HG03439 (cell line): ENCODE results near the gene UVSSA.

Experiments used
- ATAC-seq: cut with Tn5 transposase; IDR thresholded peaks from one replicate; pipeline ENCODE4 v1.9.1; 2021; ENCODE audit warnings: mild to moderate bottlenecking, moderate library complexity; ENCODE audit not compliant: unreplicated experiment

The UVSSA gene

GRCh38 chr4:1406394-1406980, 59.5 kb downstream of the UVSSA start, which contains the start of gene NKX1-1:
Gene NKX1-1 (minus strand): TSS chr4:1406442. CDS start chr4:1406442, 0 bp downstream.
- ATAC-seq, result no peak

GRCh38 chr4:1406981-1407656, 60.1 kb downstream of the UVSSA start:
- no peak for ATAC-seq

- no peak for ATAC-seq
Measured at GRCh38 chr4:1407657-1408333, 60.8 kb downstream of the UVSSA start.

- ATAC-seq, result no peak
Measured at GRCh38 chr4:1408418-1408817, 61.4 kb downstream of the UVSSA start.

GRCh38 chr4:1409079-1409478, 62.1 kb downstream of the UVSSA start:
- no peak for ATAC-seq

- no peak for ATAC-seq
Measured at GRCh38 chr4:1409491-1410425, 62.8 kb downstream of the UVSSA start.

- no peak for ATAC-seq
Measured at GRCh38 chr4:1410491-1411325, 63.7 kb downstream of the UVSSA start.

GRCh38 chr4:1411436-1412375, 64.7 kb downstream of the UVSSA start:
- ATAC-seq, result no peak

GRCh38 chr4:1412376-1413203, 65.6 kb downstream of the UVSSA start:
- no peak for ATAC-seq

GRCh38 chr4:1413204-1413663, 66.2 kb downstream of the UVSSA start:
- no peak for ATAC-seq

GRCh38 chr4:1413687-1414479, 66.9 kb downstream of the UVSSA start:
- no peak for ATAC-seq

- no peak for ATAC-seq
Measured at GRCh38 chr4:1414831-1415680, 68.0 kb downstream of the UVSSA start.

GRCh38 chr4:1415681-1415981, 68.6 kb downstream of the UVSSA start:
- no peak for ATAC-seq

GRCh38 chr4:1416051-1416947, 69.3 kb downstream of the UVSSA start:
- no peak for ATAC-seq

GRCh38 chr4:1416948-1417260, 69.9 kb downstream of the UVSSA start:
- no peak for ATAC-seq
